Fibroblast of villous mesenchyme (primary cell): ENCODE data around the gene RADIL. TPM values are rescaled to one million over a fixed set of nuclear protein-coding genes. Genes with fewer than 3 reads are reported as not detected.
"Not testable (repeated sequence)": the region's sequence is repeated elsewhere in the genome, so short reads cannot be mapped to it uniquely, and the experiment has no call there.

Source experiments
- DNase-seq: peaks from one replicate; pipeline ENCODE4 v3.0.0-alpha.2; 2010; ENCODE audit warnings: low read depth
- H3K4me3 ChIP-seq: 2 replicates; pipeline ENCODE4 v1.5.1; 2011; ENCODE audit warnings: low read depth, mild to moderate bottlenecking, low read length
- CTCF ChIP-seq: IDR thresholded peaks from 2 replicates; pipeline ENCODE4 v1.5.1; 2012; ENCODE audit warnings: low read depth, mild to moderate bottlenecking, low read length; ENCODE audit not compliant: insufficient read depth
- total RNA-seq: library from RNA; depleted of rRNA; stranded (reverse); fragments of >200 nt; gene quantifications from 2 replicates; pipeline ENCODE4 v1.2.3, GENCODE V29; 2012

The RADIL gene
- total RNA-seq, 1 donor, result under 0.01 TPM

- TF ChIP-seq CTCF, result no peak
- DNase-seq, result no peak
- no peak overlapping the region for H3K4me3 ChIP-seq
Measured at GRCh38 chr7:4807598-4808016, 75.9 kb downstream of the RADIL start.

- no peak for DNase-seq
- H3K4me3 ChIP-seq, result no peak overlapping the region
Measured at GRCh38 chr7:4806983-4807597, 76.4 kb downstream of the RADIL start.

GRCh38 chr7:4805984-4806300, 77.6 kb downstream of the RADIL start:
- no peak overlapping the region for H3K4me3 ChIP-seq
- TF ChIP-seq CTCF, result no peak
- no peak for DNase-seq

More at GRCh38 chr7:4806983-4807597, 76.4 kb downstream of the RADIL start:
- no peak for TF ChIP-seq CTCF

GRCh38 chr7:4805110-4805983, 78.2 kb downstream of the RADIL start:
- no peak for TF ChIP-seq CTCF
- no peak overlapping the region for H3K4me3 ChIP-seq
- no peak for DNase-seq

GRCh38 chr7:4803397-4804241, 79.9 kb downstream of the RADIL start:
- no peak for TF ChIP-seq CTCF
- no peak overlapping the region for H3K4me3 ChIP-seq
- DNase-seq, result no peak

GRCh38 chr7:4802577-4802976, 80.9 kb downstream of the RADIL start:
- not testable (repeated sequence) for H3K4me3 ChIP-seq, DNase-seq

- TF ChIP-seq CTCF, result no peak
- DNase-seq, result no peak
- H3K4me3 ChIP-seq, result no peak overlapping the region
Measured at GRCh38 chr7:4801839-4802231, 81.7 kb downstream of the RADIL start.
